NB4 (cell line): ENCODE data around the gene MYO10.
A peak's percentile ranks its signal among the peaks of the same experiment; 100 is the strongest.

Experiments
- DNase-seq: peaks from one replicate; pipeline ENCODE4 v3.0.0; 2010; ENCODE audit warnings: low read depth
- H3K4me3 ChIP-seq: one replicate; pipeline ENCODE4 v1.5.1; 2011; ENCODE audit warnings: mild to moderate bottlenecking, low read depth, low read length, moderate library complexity
- MYC ChIP-seq: IDR thresholded peaks from 2 replicates; pipeline ENCODE4 v1.6.1; 2011; ENCODE audit warnings: low read depth, low read length
- POLR2A ChIP-seq: IDR thresholded peaks from 2 replicates; pipeline ENCODE4 v1.6.1; 2011; ENCODE audit warnings: mild to moderate bottlenecking; ENCODE audit not compliant: insufficient read length; ENCODE audit errors: extremely low read depth
- TF ChIP-seq, protein P1 (sequence below): IDR thresholded peaks from 2 replicates; pipeline ENCODE4 v1.6.1; 2011; ENCODE audit warnings: low read depth, low read length
- TF ChIP-seq, protein P2 (sequence below): IDR thresholded peaks from one replicate; pipeline ENCODE4 v1.5.1; 2012; ENCODE audit warnings: low read depth, low read length

Gene MYO10

DNA sequence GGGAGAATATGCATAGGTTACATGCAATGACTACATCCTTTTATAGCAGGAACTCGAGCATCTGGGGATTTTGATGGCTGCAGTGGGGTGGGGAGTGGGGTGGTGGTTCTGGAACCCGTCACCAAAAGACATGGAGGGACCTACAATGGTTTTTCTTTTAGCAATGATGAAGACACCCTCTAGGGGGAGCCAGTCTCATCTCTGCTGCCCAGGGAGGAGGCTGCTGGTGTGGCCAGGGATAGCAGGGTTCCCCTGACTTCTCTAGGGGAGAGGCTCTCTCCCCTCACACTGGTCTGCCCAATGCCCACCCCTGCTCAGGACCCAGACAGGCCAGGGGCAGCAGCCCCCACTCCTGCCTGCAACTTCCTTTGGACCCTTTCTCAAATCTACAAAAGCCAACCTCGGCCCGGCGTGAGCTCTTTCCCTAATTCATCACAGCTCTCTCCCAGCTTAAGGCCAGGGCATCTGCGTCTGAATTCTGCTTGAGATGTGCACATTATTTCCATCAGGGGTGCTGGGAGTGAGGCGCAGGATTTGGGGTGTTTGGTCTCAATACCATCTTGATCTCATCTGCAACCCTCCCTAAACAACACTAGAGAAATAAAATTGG lies 245.7 kb downstream of the MYO10 start:
- H3K4me3 ChIP-seq: no peak overlapping the region
- DNase-seq: peak; percentile 47
- TF ChIP-seq, protein P1, sequence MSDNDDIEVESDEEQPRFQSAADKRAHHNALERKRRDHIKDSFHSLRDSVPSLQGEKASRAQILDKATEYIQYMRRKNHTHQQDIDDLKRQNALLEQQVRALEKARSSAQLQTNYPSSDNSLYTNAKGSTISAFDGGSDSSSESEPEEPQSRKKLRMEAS: no peak
- TF ChIP-seq POLR2A: no peak
- TF ChIP-seq MYC: no peak
- TF ChIP-seq, protein P2, sequence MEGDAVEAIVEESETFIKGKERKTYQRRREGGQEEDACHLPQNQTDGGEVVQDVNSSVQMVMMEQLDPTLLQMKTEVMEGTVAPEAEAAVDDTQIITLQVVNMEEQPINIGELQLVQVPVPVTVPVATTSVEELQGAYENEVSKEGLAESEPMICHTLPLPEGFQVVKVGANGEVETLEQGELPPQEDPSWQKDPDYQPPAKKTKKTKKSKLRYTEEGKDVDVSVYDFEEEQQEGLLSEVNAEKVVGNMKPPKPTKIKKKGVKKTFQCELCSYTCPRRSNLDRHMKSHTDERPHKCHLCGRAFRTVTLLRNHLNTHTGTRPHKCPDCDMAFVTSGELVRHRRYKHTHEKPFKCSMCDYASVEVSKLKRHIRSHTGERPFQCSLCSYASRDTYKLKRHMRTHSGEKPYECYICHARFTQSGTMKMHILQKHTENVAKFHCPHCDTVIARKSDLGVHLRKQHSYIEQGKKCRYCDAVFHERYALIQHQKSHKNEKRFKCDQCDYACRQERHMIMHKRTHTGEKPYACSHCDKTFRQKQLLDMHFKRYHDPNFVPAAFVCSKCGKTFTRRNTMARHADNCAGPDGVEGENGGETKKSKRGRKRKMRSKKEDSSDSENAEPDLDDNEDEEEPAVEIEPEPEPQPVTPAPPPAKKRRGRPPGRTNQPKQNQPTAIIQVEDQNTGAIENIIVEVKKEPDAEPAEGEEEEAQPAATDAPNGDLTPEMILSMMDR: peak; percentile 78

DNA sequence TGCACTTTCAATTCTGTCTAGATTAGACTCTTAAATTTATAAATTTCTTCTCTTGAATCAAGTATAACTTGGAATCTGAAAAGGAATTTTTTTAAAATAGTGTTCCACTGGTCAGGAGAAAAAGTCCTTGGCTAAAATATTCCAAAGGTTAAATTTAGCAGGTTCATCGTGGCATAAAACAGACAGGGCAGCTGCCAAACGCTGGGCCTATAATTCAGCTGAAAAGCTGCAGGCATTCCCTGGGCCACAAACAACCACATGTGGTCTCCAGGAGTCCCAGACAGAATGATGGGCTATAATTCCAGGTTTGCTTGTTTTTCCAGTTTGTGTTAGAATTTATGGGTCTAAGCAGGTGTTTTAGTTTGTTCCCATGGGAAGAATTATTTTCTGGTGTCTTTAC lies 248.2 kb downstream of the MYO10 start:
- TF ChIP-seq MYC (no peak), POLR2A (no peak)
- TF ChIP-seq, protein P1: no peak
- TF ChIP-seq, protein P2: no peak
- H3K4me3 ChIP-seq: no peak overlapping the region
- no peak for DNase-seq

DNA sequence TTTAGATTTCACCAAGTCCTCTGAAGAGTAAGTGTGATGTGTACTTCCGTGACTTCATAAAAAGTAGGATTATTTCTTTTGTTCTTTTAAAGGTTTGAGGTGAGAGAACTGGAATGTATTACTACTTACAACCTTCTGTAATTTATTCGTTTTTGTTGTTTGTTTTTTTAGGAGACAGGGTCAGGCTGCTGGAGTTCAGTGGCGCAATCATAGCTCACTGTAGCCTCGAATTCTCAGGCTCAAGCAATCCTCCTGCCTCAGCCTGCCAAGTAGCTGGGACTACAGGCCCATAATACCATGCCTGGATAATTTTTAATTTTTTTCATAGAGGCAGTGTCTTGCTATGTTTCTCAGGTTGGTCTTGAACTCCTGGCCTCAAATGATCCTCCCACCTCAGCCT lies 251.0 kb downstream of the MYO10 start:
- H3K4me3 ChIP-seq: no peak overlapping the region
- TF ChIP-seq, protein P1: no peak
- TF ChIP-seq, protein P2: no peak
- no peak for TF ChIP-seq MYC
- no peak for TF ChIP-seq POLR2A
- no peak for DNase-seq

DNA sequence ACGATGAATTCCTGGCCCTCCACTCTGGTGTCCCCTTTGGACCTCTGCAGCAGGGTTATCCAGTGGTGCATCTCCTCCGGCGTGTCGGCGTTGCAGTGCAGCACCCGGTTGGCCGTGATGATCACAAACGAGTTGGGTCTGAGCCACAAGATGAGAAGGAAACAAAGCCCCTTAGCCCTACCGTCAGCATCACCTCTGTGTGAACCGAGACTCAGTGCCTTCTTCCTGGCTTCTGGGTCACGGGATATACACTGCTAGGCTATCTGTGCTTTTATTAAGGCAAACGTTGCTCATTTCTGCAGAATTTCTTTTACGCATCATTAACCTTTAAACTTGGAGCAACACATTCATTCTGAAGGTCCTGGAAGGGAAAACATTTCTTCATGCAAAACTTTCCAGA lies 254.2 kb downstream of the MYO10 start:
- TF ChIP-seq, protein P1: no peak
- TF ChIP-seq POLR2A (no peak), MYC (no peak)
- TF ChIP-seq, protein P2: no peak
- no peak for DNase-seq
- H3K4me3 ChIP-seq: no peak overlapping the region

DNA sequence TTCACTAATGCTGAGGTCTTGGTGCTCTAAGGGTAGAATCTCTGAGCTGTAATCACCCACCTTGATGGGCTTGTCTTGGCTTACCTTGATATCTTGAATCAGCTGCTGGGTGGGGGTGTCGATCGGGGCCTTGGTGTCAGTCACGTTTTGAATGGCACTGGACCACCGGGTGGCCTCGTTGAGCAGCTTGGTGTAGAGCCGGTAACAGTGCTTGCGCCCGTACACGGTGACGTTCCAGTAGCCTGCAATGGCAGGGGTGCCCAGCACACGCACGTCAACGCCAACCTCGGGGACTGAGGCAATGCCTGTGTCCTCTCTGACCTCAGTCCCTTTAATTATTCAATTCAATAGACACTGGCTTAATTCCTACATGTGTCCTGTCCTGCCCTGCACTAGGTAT lies 256.2 kb downstream of the MYO10 start:
- peak; percentile 9 for DNase-seq
- TF ChIP-seq POLR2A (no peak), MYC (no peak)
- TF ChIP-seq, protein P2: peak; percentile 30
- TF ChIP-seq, protein P1: no peak
- H3K4me3 ChIP-seq: no peak overlapping the region

DNA sequence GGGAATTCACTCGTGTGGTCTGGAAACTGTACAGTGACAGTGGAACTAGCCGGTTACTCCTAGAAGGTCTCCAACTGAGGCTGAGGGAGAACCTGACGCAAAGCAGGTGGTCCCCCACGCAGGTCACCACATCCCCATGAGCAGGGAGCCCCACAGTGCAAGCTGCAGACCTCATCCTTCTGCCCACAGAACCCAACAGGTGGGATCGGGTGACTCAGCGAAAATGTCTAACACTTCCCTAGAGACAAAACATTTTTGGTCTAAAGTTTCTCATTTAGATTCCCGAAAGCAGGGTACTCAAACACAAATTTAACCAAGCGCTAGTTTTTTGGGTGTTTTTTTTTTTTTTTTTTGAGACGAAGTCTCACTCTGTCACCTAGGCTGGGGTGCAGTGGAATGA lies 256.9 kb downstream of the MYO10 start:
- DNase-seq: no peak
- H3K4me3 ChIP-seq: no peak overlapping the region
- TF ChIP-seq MYC (no peak), POLR2A (no peak)
- TF ChIP-seq, protein P2: no peak
- TF ChIP-seq, protein P1: no peak
